ENCODE data around the gene TMEM140.
A peak's percentile ranks its signal among the peaks of the same experiment; 100 is the strongest.
"Not testable (repeated sequence)": the region's sequence is repeated elsewhere in the genome, so short reads cannot be mapped to it uniquely, and the experiment has no call there.

TMEM140 gene

DNA sequence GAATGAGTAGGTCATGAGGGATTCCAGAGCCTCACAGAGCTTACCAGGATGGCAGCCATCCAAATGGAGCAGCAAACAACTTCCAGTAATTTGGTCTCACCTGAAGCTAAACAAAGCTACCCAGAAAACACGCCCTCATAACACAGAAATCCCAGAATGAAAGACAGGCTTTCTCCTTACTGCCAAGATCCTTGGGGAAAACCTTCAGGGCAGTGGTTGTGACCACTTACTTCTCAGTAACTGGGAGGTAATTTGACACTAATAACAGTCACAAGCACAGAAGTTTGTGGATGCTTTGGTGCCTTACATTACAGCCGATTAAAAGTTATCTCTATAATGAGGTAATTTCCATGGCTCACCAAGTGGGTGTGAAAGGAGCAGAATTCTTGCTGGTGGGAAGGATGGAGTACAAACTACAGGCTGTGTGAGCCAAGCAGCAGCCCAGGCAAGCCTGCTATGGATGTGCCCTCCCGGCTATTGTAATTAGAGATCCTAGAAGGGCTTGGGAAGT, 53.0 kb downstream of the TMEM140 start:
- no peaks in the 10 kb centered on the region for H3K9me3 ChIP-seq (ENCODE audit: control insufficient read depth, insufficient read depth, low read length)

DNA sequence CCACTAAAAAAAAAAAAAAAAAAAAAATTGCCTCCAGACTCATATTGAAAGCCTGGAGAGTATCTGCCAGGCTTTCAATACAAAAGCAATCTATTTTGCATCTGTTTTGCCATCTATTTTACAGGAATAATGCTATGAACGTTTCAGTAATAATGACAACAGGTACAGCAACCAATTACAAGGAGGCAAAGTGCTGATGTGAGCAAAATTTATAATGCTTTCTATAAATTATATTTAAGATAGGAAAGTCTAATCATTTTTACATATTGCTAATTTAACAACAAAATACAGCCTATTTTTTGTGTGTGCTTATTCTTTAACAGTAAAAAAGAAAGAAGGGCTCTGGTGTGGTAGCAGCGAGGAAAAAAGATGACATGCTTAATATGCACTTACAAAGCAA, 53.5 kb downstream of the TMEM140 start:
- peaks cover 12% of the 10 kb centered on the region; the same call in 1 of the 2 replicates for H3K36me3 ChIP-seq (ENCODE audit: insufficient read depth, low read length)
- peaks cover 8% of the 10 kb centered on the region for H3K4me1 ChIP-seq (ENCODE audit: insufficient read depth, low read length)
- H3K9ac ChIP-seq (ENCODE audit: low read depth, low read length): no peak overlapping the region
- H3K9me3 ChIP-seq (ENCODE audit: control insufficient read depth, insufficient read depth, low read length): no peaks in the 10 kb centered on the region

More for the DNA sequence above, 53.0 kb downstream of the TMEM140 start:
- Histone ChIP-seq H3K9ac (ENCODE audit: low read depth, low read length) (no peak overlapping the region), H3K4me1 (ENCODE audit: insufficient read depth, low read length) (peaks cover 8% of the 10 kb centered on the region), H3K36me3 (ENCODE audit: insufficient read depth, low read length) (peaks cover 12% of the 10 kb centered on the region; the same call in 1 of the 2 replicates)

DNA sequence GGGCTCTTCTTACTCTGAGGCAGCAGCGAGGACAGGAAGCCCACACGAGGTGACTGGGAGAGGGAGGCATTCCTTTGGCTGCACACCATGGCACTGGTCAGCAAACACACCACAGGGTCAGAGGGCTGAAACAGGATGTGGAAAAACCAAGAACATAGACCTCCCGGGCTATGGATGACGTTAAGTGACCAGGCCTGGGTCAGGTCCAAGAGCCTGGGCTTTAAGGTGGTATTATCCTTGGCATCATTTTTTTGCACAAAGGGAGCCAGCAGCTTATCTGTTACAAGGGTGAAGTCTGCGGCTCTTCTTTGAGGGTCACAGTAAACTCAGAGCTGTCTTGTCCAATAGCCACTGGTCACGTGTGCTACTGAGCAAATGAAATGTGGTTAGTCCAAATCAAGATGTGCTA, 56.5 kb downstream of the TMEM140 start:
- Histone ChIP-seq H3K9ac (ENCODE audit: low read depth, low read length) (no peak overlapping the region), H3K9me3 (ENCODE audit: control insufficient read depth, insufficient read depth, low read length) (no peaks in the 10 kb centered on the region), H3K4me1 (ENCODE audit: insufficient read depth, low read length) (peaks cover 8% of the 10 kb centered on the region), H3K36me3 (ENCODE audit: insufficient read depth, low read length) (peaks cover 8% of the 10 kb centered on the region; the same call in 1 of the 2 replicates)

DNA sequence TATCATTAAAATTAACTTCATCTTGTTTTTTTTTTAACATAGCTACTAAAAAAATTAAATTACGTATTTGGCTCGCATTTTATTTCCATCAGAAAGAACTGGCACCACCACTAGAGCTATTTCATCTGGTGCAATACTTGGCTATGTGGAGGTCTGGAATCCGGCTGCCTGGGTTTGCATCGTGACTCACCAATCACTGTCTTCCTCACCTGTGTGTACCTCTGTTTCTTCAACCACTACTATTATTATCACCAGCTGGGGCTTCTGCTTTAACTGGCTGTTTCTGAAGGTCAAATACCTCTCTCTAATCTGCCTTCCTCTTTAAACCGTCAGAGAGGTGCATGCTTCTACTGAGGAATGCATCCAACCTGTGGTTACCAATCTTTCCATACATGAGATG, 57.0 kb downstream of the TMEM140 start:
- H3K4me1 ChIP-seq (ENCODE audit: insufficient read depth, low read length): 0 out of 2 replicates have a peak, but pooled peaks cover 4% of the 10 kb centered on the region
- no peaks in the 10 kb centered on the region for H3K9me3 ChIP-seq (ENCODE audit: control insufficient read depth, insufficient read depth, low read length)
- peaks cover 8% of the 10 kb centered on the region; the same call in 1 of the 2 replicates for H3K36me3 ChIP-seq (ENCODE audit: insufficient read depth, low read length)
- no peak overlapping the region for H3K9ac ChIP-seq (ENCODE audit: low read depth, low read length)

DNA sequence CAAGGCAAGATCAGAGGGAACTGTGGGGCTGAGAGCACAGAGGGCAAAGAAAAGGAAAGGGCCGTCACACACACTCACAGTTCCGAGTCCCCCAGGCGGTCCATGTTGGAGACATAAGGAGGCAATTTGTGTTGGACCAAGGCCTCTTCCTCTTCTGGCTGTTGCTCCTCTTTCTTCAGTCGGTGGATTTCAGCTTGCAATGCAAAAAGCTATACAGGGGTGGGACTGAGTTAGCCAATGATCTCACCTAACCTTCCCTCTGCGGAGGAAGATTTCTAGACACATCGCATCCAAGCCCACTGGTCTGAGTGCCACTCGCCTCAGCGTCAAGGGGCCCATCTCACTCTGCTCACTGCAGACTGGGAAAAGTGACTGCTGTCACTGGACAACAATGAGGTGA, 58.0 kb downstream of the TMEM140 start:
- H3K4me1 ChIP-seq (ENCODE audit: insufficient read depth, low read length): no peaks in the 10 kb centered on the region
- H3K36me3 ChIP-seq (ENCODE audit: insufficient read depth, low read length): peaks cover 8% of the 10 kb centered on the region; the same call in 1 of the 2 replicates
- no peaks in the 10 kb centered on the region for H3K9me3 ChIP-seq (ENCODE audit: control insufficient read depth, insufficient read depth, low read length)
- no peak overlapping the region for H3K9ac ChIP-seq (ENCODE audit: low read depth, low read length)

DNA sequence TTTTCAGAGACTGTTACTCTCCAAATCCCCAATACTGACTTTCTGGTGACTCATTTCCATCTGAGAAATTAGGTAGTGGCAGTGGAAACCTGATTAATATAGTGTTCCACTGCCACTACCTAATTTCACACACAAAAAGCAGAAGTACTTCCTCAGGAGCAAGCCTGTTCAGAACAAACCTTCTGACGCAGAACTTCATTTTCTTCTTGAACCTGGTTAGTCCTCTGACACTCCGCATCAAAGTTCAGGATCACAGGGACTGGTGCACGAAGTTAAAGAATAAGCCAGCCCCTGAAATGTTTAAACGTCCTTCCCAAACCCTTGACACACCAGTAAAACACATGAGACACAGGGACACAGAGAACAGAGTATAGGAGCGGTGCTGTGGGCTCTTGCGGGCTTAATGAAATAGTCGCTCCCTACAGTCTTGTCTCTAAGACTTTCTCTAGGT, 59.1 kb downstream of the TMEM140 start:
- Histone ChIP-seq H3K4me1 (ENCODE audit: insufficient read depth, low read length) (no peaks in the 10 kb centered on the region), H3K36me3 (ENCODE audit: insufficient read depth, low read length) (peaks cover 8% of the 10 kb centered on the region; the same call in 1 of the 2 replicates), H3K9me3 (ENCODE audit: control insufficient read depth, insufficient read depth, low read length) (no peaks in the 10 kb centered on the region), H3K9ac (ENCODE audit: low read depth, low read length) (no peak overlapping the region)

DNA sequence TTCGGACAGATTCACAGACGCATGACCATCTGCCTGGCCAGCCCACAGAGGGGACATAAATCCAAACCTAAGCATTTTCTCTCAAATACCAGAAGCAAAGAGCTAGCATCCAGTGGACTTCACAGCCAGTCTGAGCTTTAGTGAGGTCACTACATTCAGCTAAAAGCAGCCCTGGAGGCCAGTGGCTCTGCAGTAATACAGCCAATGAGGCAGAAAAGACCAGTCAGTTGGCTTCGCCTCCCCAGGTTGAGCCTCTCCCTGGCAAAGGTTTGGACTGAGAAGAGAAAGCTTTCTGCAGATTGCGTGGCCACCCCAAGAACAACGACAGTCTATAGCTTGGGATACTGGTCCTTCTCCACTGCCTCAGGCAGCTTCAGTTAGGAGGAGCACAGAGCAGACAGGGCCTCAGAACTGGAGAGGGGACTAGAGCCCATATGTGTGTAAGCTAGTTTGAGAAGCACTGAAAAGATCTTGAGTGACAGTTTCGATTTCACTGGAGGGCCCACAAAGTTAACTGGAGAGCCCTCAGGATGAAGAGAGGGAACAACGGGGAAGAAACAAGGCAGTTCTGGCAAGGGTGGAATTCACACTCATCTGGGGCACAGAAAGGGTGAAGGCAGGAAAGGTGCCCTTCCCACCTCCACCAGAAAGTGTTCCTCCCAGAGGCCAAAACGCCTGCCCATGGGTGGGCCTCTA, 59.7 kb downstream of the TMEM140 start:
- Histone ChIP-seq H3K4me1 (ENCODE audit: insufficient read depth, low read length) (no peaks in the 10 kb centered on the region), H3K9me3 (ENCODE audit: control insufficient read depth, insufficient read depth, low read length) (no peaks in the 10 kb centered on the region), H3K36me3 (ENCODE audit: insufficient read depth, low read length) (peaks cover 7% of the 10 kb centered on the region; the same call in 1 of the 2 replicates), H3K9ac (ENCODE audit: low read depth, low read length) (no peak overlapping the region)

DNA sequence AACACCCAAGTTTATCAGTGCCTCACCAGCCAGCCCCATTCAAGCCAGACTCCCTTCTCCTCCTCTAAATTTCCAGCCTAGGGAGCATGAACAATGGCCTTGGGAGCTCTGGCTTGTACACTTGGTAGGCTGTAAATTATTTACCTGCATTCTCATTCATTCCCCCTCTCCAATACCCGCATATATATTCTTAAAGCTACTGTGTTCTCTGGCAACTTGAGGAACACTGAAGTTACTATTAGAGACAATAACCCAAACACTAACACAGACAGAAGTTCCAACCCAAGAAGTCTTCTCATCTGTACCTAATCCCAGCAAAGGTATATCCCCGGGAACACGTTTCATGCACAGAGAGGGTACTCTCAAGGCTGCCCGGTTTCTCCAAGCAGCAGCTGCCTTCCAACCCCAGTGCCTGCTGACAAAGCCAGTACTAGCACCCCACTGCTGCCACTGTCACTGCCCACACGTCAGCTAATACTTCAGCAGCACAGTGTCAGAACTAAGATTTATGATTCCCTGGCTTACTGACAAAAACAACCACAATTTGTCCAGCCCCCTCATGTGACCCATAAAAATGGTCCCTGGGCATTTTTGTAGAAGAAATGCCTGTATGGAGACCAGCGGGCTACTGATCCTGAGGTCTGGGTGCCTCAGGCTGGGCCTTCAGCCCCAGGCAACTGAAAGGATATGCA, 60.4 kb downstream of the TMEM140 start:
- Histone ChIP-seq H3K4me1 (ENCODE audit: insufficient read depth, low read length) (no peaks in the 10 kb centered on the region), H3K36me3 (ENCODE audit: insufficient read depth, low read length) (peaks cover 5% of the 10 kb centered on the region; the same call in 1 of the 2 replicates), H3K9me3 (ENCODE audit: control insufficient read depth, insufficient read depth, low read length) (no peaks in the 10 kb centered on the region), H3K9ac (ENCODE audit: low read depth, low read length) (no peak overlapping the region)

DNA sequence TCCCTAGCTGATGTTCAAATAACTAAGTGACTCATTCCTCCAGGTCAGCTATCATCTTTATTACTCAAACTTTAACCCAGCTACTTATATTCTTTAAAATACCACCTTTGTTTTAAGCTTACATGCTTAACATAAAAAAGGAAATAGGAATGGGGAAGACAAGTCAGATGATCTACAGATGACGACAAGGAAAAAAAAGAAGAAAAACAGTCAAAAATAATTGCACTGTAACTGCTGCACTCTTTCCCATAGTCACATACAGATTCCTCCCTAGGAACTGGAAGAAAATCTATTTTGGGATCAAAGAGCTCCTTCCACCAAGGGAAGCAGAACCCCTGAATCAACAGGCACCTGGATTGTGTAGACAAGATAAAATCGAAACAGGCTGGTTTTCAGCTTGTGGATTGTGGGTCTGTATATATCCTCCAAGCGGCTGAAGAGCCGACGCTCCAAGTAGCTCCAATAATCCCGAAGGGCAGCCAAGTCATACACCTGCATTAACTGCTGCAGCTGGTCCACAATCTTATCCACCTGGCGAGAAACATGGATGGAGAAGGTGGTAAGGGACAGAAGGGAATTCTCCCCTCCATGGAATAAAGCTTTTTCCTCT, 61.5 kb downstream of the TMEM140 start:
- Histone ChIP-seq H3K4me1 (ENCODE audit: insufficient read depth, low read length) (peaks cover 5% of the 10 kb centered on the region), H3K36me3 (ENCODE audit: insufficient read depth, low read length) (peaks cover 3% of the 10 kb centered on the region; the same call in 1 of the 2 replicates), H3K9ac (ENCODE audit: low read depth, low read length) (no peak overlapping the region), H3K9me3 (ENCODE audit: control insufficient read depth, insufficient read depth, low read length) (no peaks in the 10 kb centered on the region)

DNA sequence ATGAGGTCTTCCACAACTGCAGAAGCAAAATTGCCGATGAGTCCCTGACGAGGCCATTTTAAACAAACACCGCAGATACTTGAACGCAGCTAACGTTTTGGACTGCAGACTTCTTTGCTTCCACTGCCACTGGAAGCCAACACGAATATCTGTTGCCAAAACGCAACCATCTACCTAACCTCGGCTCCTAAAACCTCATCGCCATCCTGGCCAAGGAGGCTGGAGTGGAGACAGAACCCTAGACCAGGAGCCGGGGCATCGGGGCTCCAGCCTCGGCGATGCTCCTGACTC, 63.0 kb downstream of the TMEM140 start:
- peaks cover 5% of the 10 kb centered on the region for H3K4me1 ChIP-seq (ENCODE audit: insufficient read depth, low read length)
- H3K9me3 ChIP-seq (ENCODE audit: control insufficient read depth, insufficient read depth, low read length): no peaks in the 10 kb centered on the region
- H3K36me3 ChIP-seq (ENCODE audit: insufficient read depth, low read length): no peaks in the 10 kb centered on the region
- peak overlapping the region; percentile 90 for H3K9ac ChIP-seq (ENCODE audit: low read depth, low read length)

DNA sequence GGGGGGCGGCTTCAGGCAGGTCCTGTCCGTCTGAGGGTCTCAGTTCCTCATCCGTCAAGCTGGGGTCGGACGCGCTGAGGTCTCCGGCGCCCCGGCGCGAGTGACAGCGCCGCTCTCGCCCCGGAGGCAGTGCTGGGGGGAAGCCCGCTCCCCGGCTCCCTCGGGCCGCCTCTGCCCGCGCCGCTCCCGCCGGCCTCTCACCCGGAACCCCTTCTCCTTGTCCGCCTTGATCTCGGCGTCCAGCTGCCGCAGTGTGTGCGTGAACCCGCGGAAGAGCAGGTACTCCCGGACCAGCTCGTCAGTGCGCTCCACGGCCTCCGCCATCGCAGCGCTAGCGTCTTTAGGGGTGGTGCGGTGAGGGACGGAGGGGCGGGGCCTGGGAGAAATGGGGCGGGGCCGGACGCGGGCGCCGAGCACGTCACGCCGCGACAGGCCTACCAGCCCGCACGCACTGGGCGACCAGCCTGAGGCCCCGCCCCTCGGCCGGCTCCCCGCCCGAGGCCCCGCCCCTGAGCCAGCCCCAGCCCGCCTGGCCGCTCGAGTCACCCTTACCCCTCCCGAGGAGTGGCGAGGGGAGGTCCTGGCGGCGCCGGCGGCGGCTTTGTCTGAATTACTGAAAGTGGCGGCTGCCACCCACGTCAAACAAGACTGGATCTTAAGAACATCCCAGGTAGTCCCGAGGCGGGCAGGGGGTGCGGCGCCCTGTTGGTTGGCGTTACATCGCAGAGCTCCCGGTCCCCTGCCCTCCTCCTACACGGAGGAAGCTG, 63.5 kb downstream of the TMEM140 start, which contains the start of gene WDR91:
TSS of gene WDR91 (minus strand) at position 348 of the 767 bp plus-strand sequence. CDS start at position 324, 24 bp downstream.
- peaks cover 5% of the 10 kb centered on the region for H3K4me1 ChIP-seq (ENCODE audit: insufficient read depth, low read length)
- H3K9me3 ChIP-seq (ENCODE audit: control insufficient read depth, insufficient read depth, low read length): no peaks in the 10 kb centered on the region
- peak within 1 kb of the TSS; percentile 90 for H3K9ac ChIP-seq (ENCODE audit: low read depth, low read length)
- H3K36me3 ChIP-seq (ENCODE audit: insufficient read depth, low read length): no peaks in the 10 kb centered on the region

DNA sequence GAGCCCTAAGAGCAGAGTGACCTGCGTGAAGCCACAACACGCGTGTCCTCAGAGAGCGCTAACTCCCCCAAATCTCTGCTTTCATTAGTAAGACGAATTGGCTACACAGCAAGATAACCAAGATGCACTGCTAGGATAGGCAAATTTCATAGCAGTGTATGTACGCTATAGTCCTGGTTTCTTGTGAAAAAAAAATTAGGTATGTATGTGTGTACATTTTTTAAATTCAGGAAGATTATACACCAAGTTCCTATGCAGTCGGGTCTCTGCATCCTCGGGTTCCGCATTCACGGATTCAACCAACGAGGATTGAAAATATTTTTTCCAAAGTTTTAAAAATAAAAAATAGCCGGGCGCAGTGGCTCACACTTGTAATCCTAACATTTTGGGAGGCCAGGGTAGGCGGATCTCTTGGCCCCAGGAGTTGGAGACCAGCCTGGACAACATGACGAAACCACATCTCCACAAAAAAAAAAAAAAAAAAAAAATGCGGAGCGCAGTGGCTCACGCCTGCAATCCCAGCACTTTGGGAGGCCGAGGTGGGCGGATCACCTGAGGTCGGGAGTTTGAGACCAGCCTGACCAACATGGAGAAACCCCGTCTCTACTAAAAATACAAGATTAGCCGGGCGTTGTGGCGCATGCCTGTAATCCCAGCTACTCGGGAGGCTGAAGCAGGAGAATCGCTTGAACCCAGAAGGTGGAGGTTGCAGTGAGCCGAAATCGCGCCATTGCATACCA, 64.2 kb downstream of the TMEM140 start:
- not testable (repeated sequence) for H3K36me3 ChIP-seq (ENCODE audit: insufficient read depth, low read length); H3K4me1 ChIP-seq (ENCODE audit: insufficient read depth, low read length); H3K9me3 ChIP-seq (ENCODE audit: control insufficient read depth, insufficient read depth, low read length)
- H3K9ac ChIP-seq (ENCODE audit: low read depth, low read length): peak overlapping the region; percentile 80

DNA sequence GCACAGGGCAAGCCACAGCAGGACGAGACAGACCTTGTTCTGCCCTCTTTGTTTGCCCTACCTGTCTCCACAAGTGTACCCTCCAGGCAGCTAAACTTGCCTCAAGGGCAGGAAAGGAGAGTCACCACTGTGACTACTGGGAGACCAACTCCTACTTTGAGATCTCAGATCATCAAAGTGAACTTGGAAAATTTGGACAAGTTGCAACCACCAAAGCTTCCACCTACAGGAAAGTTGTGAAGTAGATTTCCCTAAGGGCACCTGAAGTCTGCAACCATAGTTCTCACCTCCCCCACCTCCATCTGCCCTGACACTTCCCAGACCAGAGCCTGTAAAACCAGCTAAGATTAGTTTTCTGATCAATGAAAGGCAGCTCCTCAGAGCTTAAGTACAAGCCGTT, 66.0 kb downstream of the TMEM140 start:
- Histone ChIP-seq H3K36me3 (ENCODE audit: insufficient read depth, low read length) (no peaks in the 10 kb centered on the region), H3K9ac (ENCODE audit: low read depth, low read length) (no peak overlapping the region), H3K4me1 (ENCODE audit: insufficient read depth, low read length) (peaks cover 5% of the 10 kb centered on the region), H3K9me3 (ENCODE audit: control insufficient read depth, insufficient read depth, low read length) (no peaks in the 10 kb centered on the region)

Data from ES-I3 (cell line).